Neuron (in vitro differentiated cells): ENCODE data around the gene SF3B6.
A peak's percentile ranks its signal among the peaks of the same experiment; 100 is the strongest.
"Not testable (repeated sequence)": the region's sequence is repeated elsewhere in the genome, so short reads cannot be mapped to it uniquely, and the experiment has no call there.

ENCODE experiments used
- H2AFZ ChIP-seq: one replicate; pipeline ENCODE4 v1.6.1; 2013; ENCODE audit warnings: low read depth, mild to moderate bottlenecking, inconsistent platforms, low read length, moderate library complexity
- H3K27me3 ChIP-seq: one replicate; pipeline ENCODE4 v1.6.1; 2013; ENCODE audit warnings: low read length; ENCODE audit not compliant: insufficient read depth
- H3K36me3 ChIP-seq: one replicate; pipeline ENCODE4 v1.6.1; 2013; ENCODE audit warnings: low read length; ENCODE audit not compliant: insufficient read depth
- H3K4me1 ChIP-seq: one replicate; pipeline ENCODE4 v1.6.1; 2013; ENCODE audit warnings: low read length; ENCODE audit not compliant: insufficient read depth
- H3K4me3 ChIP-seq: 2 replicates; pipeline ENCODE4 v1.5.1; 2013; ENCODE audit warnings: mild to moderate bottlenecking, low read length, moderate library complexity
- H3K9me3 ChIP-seq: one replicate; pipeline ENCODE4 v1.6.1; 2013; ENCODE audit warnings: low read length

Gene SF3B6

GRCh38 chr2:24107336-24107735 is 31.2 kb upstream of the SF3B6 start:
- Histone ChIP-seq H3K4me3 (no peak overlapping the region), H2AFZ (no peak overlapping the region), H3K27me3 (no peaks in the 10 kb centered on the region), H3K36me3 (no peaks in the 10 kb centered on the region), H3K9me3 (peaks cover 12% of the 10 kb centered on the region), H3K4me1 (no peaks in the 10 kb centered on the region)

- Histone ChIP-seq H3K9me3 (peaks cover 12% of the 10 kb centered on the region), H3K27me3 (no peaks in the 10 kb centered on the region), H3K4me1 (no peaks in the 10 kb centered on the region), H3K36me3 (no peaks in the 10 kb centered on the region), H2AFZ (no peak overlapping the region), H3K4me3 (no peak overlapping the region)
These were observed 30.7 kb upstream of the SF3B6 start for GRCh38 chr2:24106786-24107185.

GRCh38 chr2:24105816-24106215 is 29.7 kb upstream of the SF3B6 start:
- no peak overlapping the region for H2AFZ ChIP-seq
- no peaks in the 10 kb centered on the region for H3K36me3 ChIP-seq
- no peak overlapping the region for H3K4me3 ChIP-seq
- H3K27me3 ChIP-seq = no peaks in the 10 kb centered on the region
- no peaks in the 10 kb centered on the region for H3K4me1 ChIP-seq
- peaks cover 12% of the 10 kb centered on the region for H3K9me3 ChIP-seq

GRCh38 chr2:24104906-24105305 is 28.8 kb upstream of the SF3B6 start:
- H3K27me3 ChIP-seq = no peaks in the 10 kb centered on the region
- H3K4me1 ChIP-seq = no peaks in the 10 kb centered on the region
- peaks cover 12% of the 10 kb centered on the region for H3K9me3 ChIP-seq
- H3K36me3 ChIP-seq = no peaks in the 10 kb centered on the region
- no peak overlapping the region for H2AFZ ChIP-seq
- H3K4me3 ChIP-seq = no peak overlapping the region

GRCh38 chr2:24104110-24104650 is 28.1 kb upstream of the SF3B6 start:
- H3K36me3 ChIP-seq = no peaks in the 10 kb centered on the region
- no peak overlapping the region for H3K4me3 ChIP-seq
- H2AFZ ChIP-seq = no peak overlapping the region
- H3K4me1 ChIP-seq = no peaks in the 10 kb centered on the region
- peaks cover 12% of the 10 kb centered on the region for H3K9me3 ChIP-seq
- H3K27me3 ChIP-seq = no peaks in the 10 kb centered on the region

- no peak overlapping the region for H2AFZ ChIP-seq
- H3K27me3 ChIP-seq = no peaks in the 10 kb centered on the region
- no peaks in the 10 kb centered on the region for H3K36me3 ChIP-seq
- no peaks in the 10 kb centered on the region for H3K4me1 ChIP-seq
- H3K4me3 ChIP-seq = no peak overlapping the region
- peaks cover 12% of the 10 kb centered on the region for H3K9me3 ChIP-seq
These were observed 26.6 kb upstream of the SF3B6 start for GRCh38 chr2:24102677-24103076.

- Histone ChIP-seq H2AFZ (no peak overlapping the region), H3K4me3 (no peak overlapping the region), H3K9me3 (peaks cover 12% of the 10 kb centered on the region), H3K4me1 (no peaks in the 10 kb centered on the region), H3K36me3 (no peaks in the 10 kb centered on the region), H3K27me3 (no peaks in the 10 kb centered on the region)
These were observed 25.9 kb upstream of the SF3B6 start for GRCh38 chr2:24101992-24102391.

GRCh38 chr2:24100732-24101131 is 24.6 kb upstream of the SF3B6 start:
- H2AFZ ChIP-seq, H3K36me3 ChIP-seq, H3K4me1 ChIP-seq, H3K4me3 ChIP-seq, H3K27me3 ChIP-seq: not testable (repeated sequence)
- peaks cover 11% of the 10 kb centered on the region for H3K9me3 ChIP-seq

GRCh38 chr2:24095171-24095677 is 19.1 kb upstream of the SF3B6 start:
- H3K36me3 ChIP-seq, H3K4me3 ChIP-seq, H3K9me3 ChIP-seq, H2AFZ ChIP-seq, H3K4me1 ChIP-seq, H3K27me3 ChIP-seq: not testable (repeated sequence)

GRCh38 chr2:24093270-24093669 is 17.1 kb upstream of the SF3B6 start:
- not testable (repeated sequence) for H3K36me3 ChIP-seq, H3K27me3 ChIP-seq, H2AFZ ChIP-seq, H3K9me3 ChIP-seq, H3K4me1 ChIP-seq, H3K4me3 ChIP-seq

GRCh38 chr2:24088821-24089359 is 12.8 kb upstream of the SF3B6 start:
- no peak overlapping the region for H3K4me3 ChIP-seq
- H3K27me3 ChIP-seq = no peaks in the 10 kb centered on the region
- no peaks in the 10 kb centered on the region for H3K9me3 ChIP-seq
- no peak overlapping the region for H2AFZ ChIP-seq
- peaks cover 5% of the 10 kb centered on the region for H3K4me1 ChIP-seq
- no peaks in the 10 kb centered on the region for H3K36me3 ChIP-seq

- H3K36me3 ChIP-seq = peaks cover 7% of the 10 kb centered on the region
- no peak overlapping the region for H3K4me3 ChIP-seq
- H3K9me3 ChIP-seq = no peaks in the 10 kb centered on the region
- H3K27me3 ChIP-seq = no peaks in the 10 kb centered on the region
- no peak overlapping the region for H2AFZ ChIP-seq
- peaks cover 14% of the 10 kb centered on the region for H3K4me1 ChIP-seq
These were observed 10.9 kb upstream of the SF3B6 start for GRCh38 chr2:24087032-24087431.

GRCh38 chr2:24086241-24086640 is 10.1 kb upstream of the SF3B6 start:
- H3K27me3 ChIP-seq = no peaks in the 10 kb centered on the region
- H3K4me3 ChIP-seq = no peak overlapping the region
- peaks cover 14% of the 10 kb centered on the region for H3K4me1 ChIP-seq
- no peak overlapping the region for H2AFZ ChIP-seq
- peaks cover 9% of the 10 kb centered on the region for H3K36me3 ChIP-seq
- H3K9me3 ChIP-seq = no peaks in the 10 kb centered on the region

- Histone ChIP-seq H3K27me3 (no peaks in the 10 kb centered on the region), H2AFZ (peak overlapping the region; percentile 20), H3K4me1 (peaks cover 14% of the 10 kb centered on the region), H3K36me3 (peaks cover 17% of the 10 kb centered on the region), H3K4me3 (peak overlapping the region; percentile 61), H3K9me3 (no peaks in the 10 kb centered on the region)
These were observed 9.0 kb upstream of the SF3B6 start for GRCh38 chr2:24085200-24085489.
